Ishikawa (cell line): ENCODE data around the gene PRKCD.

ENCODE experiments used
- CREB1 ChIP-seq: IDR thresholded peaks from 2 replicates; pipeline ENCODE4 v1.6.1; 2012; ENCODE audit warnings: low read depth
- EP300 ChIP-seq: IDR thresholded peaks from 2 replicates; pipeline ENCODE4 v1.6.1; 2012; ENCODE audit warnings: borderline replicate concordance
- RAD21 ChIP-seq: IDR thresholded peaks from 2 replicates; pipeline ENCODE4 v1.6.1; 2012; ENCODE audit warnings: low read depth
- REST ChIP-seq: IDR thresholded peaks from 2 replicates; pipeline ENCODE4 v1.6.1; 2012; ENCODE audit warnings: low read depth, mild to moderate bottlenecking
- ZBTB7A ChIP-seq: IDR thresholded peaks from 2 replicates; pipeline ENCODE4 v1.6.1; 2012; ENCODE audit warnings: low read depth

- TF ChIP-seq CREB1 (no peak), EP300 (no peak), ZBTB7A (no peak), REST (no peak), RAD21 (no peak)
Measured at GRCh38 chr3:53131096-53131495, 29.9 kb upstream of the PRKCD start.
